Right lobe of liver (tissue), 4 donors: ENCODE results near the gene CNGA1.

Source experiments
- CTCF ChIP-seq, 4 donors: fragments of 200-600 bp in 3 of 4; fragments of 450-650 bp in 1 of 4; IDR thresholded peaks; one replicate each; pipeline versions ENCODE4 v1.5.1 to v1.8.0; 2016 to 2022; ENCODE audit warnings: antibody characterized with exemption in 4 of 4, mild to moderate bottlenecking in 2 of 4
- POLR2A ChIP-seq: fragments of 450-650 bp; IDR thresholded peaks from one replicate; pipeline ENCODE4 v1.6.1; 2017; ENCODE audit warnings: antibody characterized with exemption, mild to moderate bottlenecking
- donor health status: DM: no; HTN: no; CAD: no.
- donor health status: DM: no; HTN: no; CAD: no.
- donor health status: DM: no; HTN: yes; CAD: no.

GRCh38 chr4:48047421-48047844, 31.0 kb upstream of the CNGA1 start:
- TF ChIP-seq CTCF (IDR thresholded peaks at IDR 0.05): no peak
- no peak for TF ChIP-seq POLR2A
